GM23338 (cell line): ENCODE data around the gene STIM2. TPM values are rescaled to one million over a fixed set of nuclear protein-coding genes. Genes with fewer than 3 reads are reported as not detected.

Experiments
- ATAC-seq: fragments of 200-7000 bp; cut with Tn5 transposase; 3 replicates; pipeline ENCODE4 v1.9.1; 2020
- DNase-seq: peaks from one replicate; pipeline ENCODE4 v3.0.0-alpha.2; 2015; ENCODE audit warnings: low spot score
- H2AFZ ChIP-seq: fragments of 200-600 bp; sonication (generic); 2 replicates; pipeline ENCODE4 v1.8.0; 2016; ENCODE audit warnings: antibody characterized with exemption, mild to moderate bottlenecking, moderate library complexity
- H3F3A ChIP-seq: fragments of 200-600 bp; sonication (generic); replicated peaks from 2 replicates; pipeline ENCODE4 v1.8.0; 2017; ENCODE audit warnings: antibody characterized with exemption, mixed run types, low read depth
- H3K27ac ChIP-seq: fragments of 200-600 bp; sonication (generic); 2 replicates; pipeline ENCODE4 v1.6.1; 2016; ENCODE audit warnings: low read depth
- H3K27me3 ChIP-seq: fragments of 200-600 bp; sonication (generic); 2 replicates; pipeline ENCODE4 v1.8.0; 2016; ENCODE audit warnings: mild to moderate bottlenecking, mixed run types, moderate library complexity; ENCODE audit not compliant: insufficient read depth
- H3K36me3 ChIP-seq: fragments of 200-600 bp; sonication (generic); 2 replicates; pipeline ENCODE4 v1.8.0; 2016; ENCODE audit warnings: mild to moderate bottlenecking; ENCODE audit not compliant: insufficient read depth
- H3K4me1 ChIP-seq: fragments of 200-600 bp; sonication (generic); 2 replicates; pipeline ENCODE4 v1.8.0; 2016; ENCODE audit warnings: mild to moderate bottlenecking, moderate library complexity; ENCODE audit not compliant: insufficient read depth
- H3K4me2 ChIP-seq: fragments of 200-600 bp; sonication (generic); 2 replicates; pipeline ENCODE4 v1.7.1; 2017; ENCODE audit warnings: mixed run types
- H3K4me3 ChIP-seq: fragments of 200-600 bp; sonication (generic); 2 replicates; pipeline ENCODE4 v1.6.1; 2016; ENCODE audit warnings: mixed run types
- H3K79me2 ChIP-seq: fragments of 200-600 bp; sonication (generic); replicated peaks from 2 replicates; pipeline ENCODE4 v1.8.0; 2017; ENCODE audit warnings: mild to moderate bottlenecking; ENCODE audit not compliant: insufficient read depth
- H3K9me2 ChIP-seq: fragments of 200-600 bp; sonication (generic); 2 replicates; pipeline ENCODE4 v1.8.0; 2017; ENCODE audit not compliant: insufficient read depth
- H4K20me1 ChIP-seq: fragments of 200-600 bp; sonication (generic); replicated peaks from 2 replicates; pipeline ENCODE4 v1.8.0; 2017; ENCODE audit warnings: mild to moderate bottlenecking; ENCODE audit not compliant: insufficient read depth
- H3K27ac Mint-ChIP-seq: 2 replicates; pipeline ENCODE4 v1.8.0; 2020; ENCODE audit warnings: inconsistent platforms, mild to moderate bottlenecking, moderate library complexity, mixed read lengths
- H3K27me3 Mint-ChIP-seq: 3 replicates; pipeline ENCODE4 v1.8.0; 2022; ENCODE audit warnings: low read depth, mild to moderate bottlenecking, moderate library complexity, mixed read lengths, inconsistent platforms; ENCODE audit not compliant: insufficient read depth, poor library complexity
- H3K36me3 Mint-ChIP-seq: 3 replicates; pipeline ENCODE4 v1.8.0; 2021; ENCODE audit warnings: low read depth, mild to moderate bottlenecking, inconsistent platforms, moderate library complexity, mixed read lengths
- H3K4me1 Mint-ChIP-seq: 3 replicates; pipeline ENCODE4 v1.8.0; 2020; ENCODE audit warnings: mild to moderate bottlenecking, inconsistent platforms, mixed read lengths
- H3K4me3 Mint-ChIP-seq: 3 replicates; pipeline ENCODE4 v1.8.0; 2021; ENCODE audit warnings: moderate library complexity, mild to moderate bottlenecking, inconsistent platforms, mixed read lengths
- H3K9me3 Mint-ChIP-seq: 3 replicates; pipeline ENCODE4 v1.8.0; 2020; ENCODE audit warnings: moderate library complexity, mild to moderate bottlenecking, inconsistent platforms, mixed read lengths
- CREB1 ChIP-seq: fragments of 250-450 bp; sonication (Bioruptor Pico); IDR thresholded peaks from 2 replicates; pipeline ENCODE4 v1.5.0; 2020; ENCODE audit warnings: low read depth, mild to moderate bottlenecking, moderate library complexity
- CTCF ChIP-seq, 2 experiments: fragments of 200-600 bp in 1 of 2; sonication (generic) in 1 of 2; conservative IDR thresholded peaks; 2 replicates each; pipeline versions ENCODE4 v1.5.1 to v1.6.1; 2016 to 2017; ENCODE audit warnings: antibody characterized with exemption in 2 of 2, low read depth in 2 of 2, mild to moderate bottlenecking in 2 of 2, moderate library complexity in 1 of 2
- ETS1 ChIP-seq: IDR thresholded peaks from 2 replicates; pipeline ENCODE4 v1.6.1; 2016; ENCODE audit warnings: antibody characterized with exemption
- EZH2 ChIP-seq: fragments of 200-600 bp; sonication (generic); IDR thresholded peaks from one replicate; pipeline ENCODE4 v1.8.0; 2017; ENCODE audit warnings: antibody characterized with exemption, mild to moderate bottlenecking, low read depth; ENCODE audit not compliant: unreplicated experiment
- EZH2phosphoT487 ChIP-seq: fragments of 200-600 bp; sonication (generic); IDR thresholded peaks from one replicate; pipeline ENCODE4 v1.8.1; 2018; ENCODE audit warnings: antibody characterized with exemption; ENCODE audit not compliant: unreplicated experiment
- JUNB ChIP-seq: IDR thresholded peaks from one replicate; pipeline ENCODE4 v1.6.1; 2016; ENCODE audit warnings: antibody characterized with exemption; ENCODE audit not compliant: unreplicated experiment
- NANOG ChIP-seq: IDR thresholded peaks from 2 replicates; pipeline ENCODE4 v1.6.1; 2016; ENCODE audit warnings: antibody characterized with exemption, borderline replicate concordance
- POLR2AphosphoS5 ChIP-seq: IDR thresholded peaks from 2 replicates; pipeline ENCODE4 v1.6.1; 2016; ENCODE audit warnings: antibody characterized with exemption, low read depth
- REST ChIP-seq: IDR thresholded peaks from one replicate; pipeline ENCODE4 v1.6.1; 2018; ENCODE audit warnings: antibody characterized with exemption; ENCODE audit not compliant: unreplicated experiment
- STAT1 ChIP-seq: IDR thresholded peaks from one replicate; pipeline ENCODE4 v1.6.1; 2016; ENCODE audit warnings: antibody characterized with exemption; ENCODE audit not compliant: unreplicated experiment
- ZNF114 ChIP-seq: fragments of 250-450 bp; sonication (Bioruptor Pico); IDR thresholded peaks from 2 replicates; pipeline ENCODE4 v1.5.0; 2020; ENCODE audit warnings: mild to moderate bottlenecking, moderate library complexity
- ZNF331 ChIP-seq: fragments of 250-450 bp; sonication (Bioruptor Pico); IDR thresholded peaks from 2 replicates; pipeline ENCODE4 v1.5.0; 2020; ENCODE audit warnings: low read depth, mild to moderate bottlenecking, moderate library complexity
- ZNF462 ChIP-seq: fragments of 250-450 bp; sonication (Bioruptor Pico); IDR thresholded peaks from 2 replicates; pipeline ENCODE4 v1.5.0; 2020; ENCODE audit warnings: mild to moderate bottlenecking, moderate library complexity
- polyA plus RNA-seq: library from polyadenylated mRNA; unstranded; fragments of >200 nt; fragmentation: Nextera tagmentation; extraction: Ambion mirVana; gene quantifications from 2 replicates; pipeline ENCODE4 v1.2.1, GENCODE V29; 2016
- total RNA-seq: library from RNA; depleted of rRNA; stranded (reverse); fragments of >200 nt; shearing (Covaris generic); gene quantifications from 2 replicates; pipeline ENCODE4 v1.2.3, GENCODE V29; 2014

STIM2 gene
- total and polyA plus RNA-seq, 2 experiments from 2014 or later, result 13.1 to 17.8 TPM

- Histone ChIP-seq H3K4me1 (peaks cover 21% of the 10 kb centered on the region; the same call in 1 of the 2 replicates), H3K27ac (no peak overlapping the region), H3K4me2 (no peak overlapping the region), H3K4me3 (no peak overlapping the region), H3K79me2 (no peaks in the 10 kb centered on the region), H2AFZ (no peak overlapping the region), H3K27me3 (no peaks in the 10 kb centered on the region), H4K20me1 (no peaks in the 10 kb centered on the region), H3K36me3 (no peaks in the 10 kb centered on the region), H3F3A (no peaks in the 10 kb centered on the region), H3K9me2 (no peaks in the 10 kb centered on the region)
- peaks cover 24% of the 10 kb centered on the region for H3K4me1 Mint-ChIP-seq
- peaks cover 2% of the 10 kb centered on the region for H3K27me3 Mint-ChIP-seq
- ATAC-seq (no peak), DNase-seq (no peak)
- TF ChIP-seq STAT1 (no peak), ZNF462 (no peak), EZH2 (no peak), POLR2AphosphoS5 (no peak), NANOG (no peak), EZH2phosphoT487 (no peak), ZNF114 (no peak), REST (no peak), ETS1 (no peak), JUNB (no peak), ZNF331 (no peak), CTCF (conservative IDR thresholded peaks at IDR 0.05; ENCODE audit: low read depth in 2 of 2) (no peak), CREB1 (CRISPR knock-in tag) (no peak)
- H3K36me3 Mint-ChIP-seq, result no peaks in the 10 kb centered on the region
- H3K9me3 Mint-ChIP-seq, result no peaks in the 10 kb centered on the region
- H3K27ac Mint-ChIP-seq, result no peak overlapping the region
- no peak overlapping the region for H3K4me3 Mint-ChIP-seq
Observed at GRCh38 chr4:27057662-27058061, 197.0 kb downstream of the STIM2 start.
